NCI-H69 (cell line): Measurements from ENCODE around the gene YWHAB.

Experiments
- DNase-seq: peaks from one replicate; lab custom pipeline; 2025; lab: John Stamatoyannopoulos, UW

Gene YWHAB

DNA sequence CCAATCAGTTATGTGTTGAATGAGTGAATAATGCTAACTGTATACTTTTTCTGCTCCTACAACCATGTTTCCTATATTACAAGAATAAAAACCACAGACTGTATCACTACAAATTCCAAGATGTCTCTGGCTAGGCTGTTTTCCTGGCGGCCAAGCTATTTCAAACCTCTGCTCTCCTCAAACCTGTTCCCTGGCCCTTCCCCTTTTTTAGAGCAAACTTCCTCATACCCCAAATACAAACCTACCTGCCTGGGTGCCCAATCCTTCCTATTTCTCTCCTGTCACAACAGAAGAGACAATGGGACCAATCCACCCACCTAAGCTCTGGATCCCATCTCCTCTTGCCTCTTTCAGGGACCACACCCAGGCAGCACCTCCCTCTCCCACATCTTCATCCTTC lies 67.2 kb downstream of the YWHAB start:
- no peak for DNase-seq

DNA sequence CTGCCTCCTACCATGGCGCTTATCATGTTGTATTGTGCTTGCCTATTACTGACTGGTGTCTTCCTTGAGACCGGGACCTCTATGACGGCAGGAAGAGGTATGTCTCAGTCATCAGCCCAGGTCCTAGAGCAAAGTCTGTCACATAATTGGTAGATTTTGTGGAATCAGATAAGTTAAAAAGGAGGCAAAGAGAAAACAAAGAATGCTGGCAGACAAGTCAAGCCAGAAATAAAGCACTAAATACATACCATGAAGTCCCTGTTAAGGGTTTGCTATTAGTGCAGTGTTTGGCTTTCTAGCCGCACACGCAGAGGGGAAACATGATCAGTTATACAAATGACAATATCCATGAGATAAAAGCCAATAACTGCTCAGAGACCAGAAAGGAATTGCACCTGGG lies 68.7 kb downstream of the YWHAB start:
- DNase-seq, result no peak

DNA sequence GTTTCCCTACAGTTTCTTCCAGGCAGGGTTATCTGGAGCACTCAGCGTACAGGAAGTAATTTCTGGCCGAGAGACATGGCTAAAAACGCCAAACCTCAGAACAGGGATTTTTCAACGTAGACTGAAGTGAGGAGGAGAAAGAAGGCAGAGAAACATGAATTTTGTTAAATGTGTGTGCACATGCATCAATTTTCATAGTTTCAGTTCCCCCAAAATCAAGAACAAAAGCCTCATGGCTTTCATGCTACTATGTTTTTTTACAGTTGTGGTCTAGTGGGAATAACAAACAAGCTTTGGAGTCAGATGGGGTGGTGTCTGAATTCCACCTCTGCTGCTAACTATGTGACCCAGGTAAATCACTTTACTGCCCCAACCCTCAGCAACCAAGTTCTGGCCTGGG lies 69.8 kb downstream of the YWHAB start:
- no peak for DNase-seq

DNA sequence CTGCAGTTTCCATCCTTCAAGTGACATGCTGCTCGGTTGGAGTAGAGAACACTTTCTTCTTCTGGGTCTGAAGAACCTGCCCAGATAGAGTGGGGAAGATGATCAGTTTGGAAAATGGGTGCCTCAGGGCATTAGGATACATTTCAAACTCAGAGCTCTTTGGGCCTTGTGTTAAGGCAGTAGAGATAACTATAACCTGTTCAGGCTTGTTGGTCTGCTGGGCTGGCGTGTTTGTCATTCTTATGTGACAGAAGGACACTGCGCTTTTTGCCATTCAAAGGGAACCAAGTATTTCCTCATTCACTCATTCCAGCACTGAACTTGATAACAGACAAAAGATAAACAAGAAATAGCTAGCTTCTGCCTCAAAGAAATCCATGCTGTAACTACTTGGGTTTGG lies 70.9 kb downstream of the YWHAB start:
- no peak for DNase-seq
